Heart left ventricle (tissue), 13 donors: ENCODE data around the gene RADX.

Experiments used
- CTCF ChIP-seq, 12 donors: fragments of 200-600 bp; sonication (generic) in 4 of 12; IDR thresholded peaks; one replicate each; pipeline versions ENCODE4 v1.5.0 to v1.8.0; 2018 to 2022; ENCODE audit warnings: antibody characterized with exemption in 12 of 12, mild to moderate bottlenecking in 5 of 12
- POLR2A ChIP-seq, 2 donors: fragments of 450-650 bp; IDR thresholded peaks; one replicate each; pipeline ENCODE4 v1.6.1; 2017; ENCODE audit warnings: antibody characterized with exemption in 2 of 2, mild to moderate bottlenecking in 2 of 2, moderate library complexity in 2 of 2
- donor health status: ischemic (EF 13 %, LVEDD 7.1; RV severe dilation, severe dysfunction).
- donor health status: DM: no; HTN: yes; CAD: no.
- donor health status: DM: no; HTN: no; CAD: no.
- donor health status: ischemic (EF 25% LVEDD 6.9; RV normal size, moderate dysfunction).
- donor health status: ischemic (EF 25% LVEDD 5.7; RV mildly dilated, moderate dysfunction).
- donor health status: ischemic (EF 35%, LVEDD 5.7; RV mildly dilated, moderate dysfunction).
- donor health status: nonischemic (EF 11% LVEDD 7.7; RV severe dilation, severe dysfunction).
- donor health status: DM: yes; HTN: yes; CAD: no.
- donor health status: PGD.
- donor health status: ischemic (EF 29% LVEDD 5.4; RV normal size, mild dysfunction).
- donor health status: nonischemic (EF 23%, LVEDD 6.1; RV moderate dilation, normal function).

- TF ChIP-seq CTCF (IDR thresholded peaks at IDR 0.05) (no peak), POLR2A (IDR thresholded peaks at IDR 0.05) (no peak)
These were observed 29.9 kb upstream of the RADX start for GRCh38 chrX:106581856-106582255.
